Effector memory CD8-positive, alpha-beta T cell (primary cell): ENCODE data around the gene KSR1.
"Not testable (repeated sequence)": the region's sequence is repeated elsewhere in the genome, so short reads cannot be mapped to it uniquely, and the experiment has no call there.

Experiments
- ATAC-seq: fragments of 150-1000 bp; cut with Tn5 transposase; replicated peaks from 2 replicates; pipeline ENCODE4 v1.10.0; 2021; ENCODE audit warnings: mild to moderate bottlenecking, moderate library complexity
- DNase-seq, 3 experiments: peaks; one replicate each; pipeline ENCODE4 v3.0.0; 2021
- H3K27ac Mint-ChIP-seq, 2 donors: one replicate each; pipeline ENCODE4 v1.8.0; 2022; ENCODE audit warnings: mild to moderate bottlenecking in 2 of 2, mixed read lengths in 2 of 2, moderate library complexity in 2 of 2
- H3K27me3 Mint-ChIP-seq, 2 donors: one replicate each; pipeline ENCODE4 v1.8.0; 2022; ENCODE audit warnings: mixed read lengths in 2 of 2
- H3K36me3 Mint-ChIP-seq: one replicate; pipeline ENCODE4 v1.8.0; 2022; ENCODE audit warnings: mild to moderate bottlenecking, moderate library complexity, mixed read lengths; ENCODE audit not compliant: insufficient read depth
- H3K4me1 Mint-ChIP-seq, 2 donors: one replicate each; pipeline ENCODE4 v1.8.0; 2022; ENCODE audit warnings: low read depth in 2 of 2, mixed read lengths in 2 of 2
- H3K4me3 Mint-ChIP-seq, 2 donors: one replicate each; pipeline ENCODE4 v1.8.0; 2022; ENCODE audit warnings: mild to moderate bottlenecking in 2 of 2, mixed read lengths in 2 of 2, moderate library complexity in 2 of 2
- H3K9me3 Mint-ChIP-seq, 2 donors: one replicate each; pipeline ENCODE4 v1.8.0; 2022; ENCODE audit warnings: mixed read lengths in 2 of 2

The KSR1 gene

DNA sequence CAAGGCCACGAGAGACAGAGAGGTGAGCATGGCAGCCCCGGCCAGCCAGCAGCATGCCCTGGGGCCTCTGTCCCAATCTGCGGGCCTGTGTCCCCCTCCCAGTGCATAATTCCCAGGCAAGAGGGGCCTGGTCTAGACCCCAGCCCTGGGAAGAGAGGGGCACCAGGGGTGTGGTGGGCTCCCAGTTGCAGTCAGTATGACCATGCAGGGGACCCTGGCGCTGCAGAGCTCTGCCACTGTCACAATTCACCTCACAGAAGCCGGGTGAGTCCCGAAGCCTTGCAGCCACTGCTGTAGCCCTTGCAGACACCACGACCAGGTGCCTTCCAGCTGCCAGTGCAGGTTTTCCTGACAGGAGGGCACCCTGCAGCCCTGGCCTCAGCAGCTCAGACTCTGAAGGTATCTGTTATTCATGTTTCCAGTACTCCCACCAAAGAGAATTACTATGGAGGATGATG is 25.8 kb upstream of the KSR1 start:
- Mint-ChIP-seq H3K4me3 (no peak overlapping the region), H3K9me3 (no peaks in the 10 kb centered on the region), H3K36me3 (peaks cover 6% of the 10 kb centered on the region), H3K27ac (no peak overlapping the region), H3K27me3 (no peaks in the 10 kb centered on the region), H3K4me1 (no peaks in the 10 kb centered on the region)
- ATAC-seq (no peak), DNase-seq (no peak)

DNA sequence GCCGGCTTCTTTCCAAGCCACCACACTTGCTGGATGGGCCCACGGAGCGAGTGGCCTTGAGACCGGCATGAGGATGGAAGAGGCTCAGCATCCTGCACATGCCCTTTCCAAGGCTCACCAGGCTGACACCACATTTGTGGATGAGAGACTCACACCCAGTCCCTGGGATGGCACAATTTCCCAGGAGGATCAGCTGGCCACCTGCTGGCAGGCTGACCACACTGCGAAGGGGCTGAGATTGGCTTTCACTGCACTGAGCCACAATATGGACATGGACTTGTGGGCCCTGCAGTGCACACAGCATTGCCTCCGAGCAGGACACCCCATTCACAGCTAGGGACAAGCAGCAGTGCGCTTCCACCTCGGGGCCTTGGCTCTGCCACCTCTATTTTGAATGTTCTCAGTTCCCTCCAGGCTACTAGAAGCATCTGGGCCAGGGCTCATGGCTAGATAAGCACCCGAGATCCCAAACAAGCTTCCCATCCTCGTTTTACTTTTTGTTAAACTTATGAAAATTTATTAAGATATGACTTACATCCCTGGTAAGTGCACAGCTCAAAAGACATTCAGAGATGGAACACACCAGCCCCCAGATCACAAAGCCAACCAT is 25.3 kb upstream of the KSR1 start:
- ATAC-seq: no peak
- no peak overlapping the region for H3K27ac Mint-ChIP-seq
- no peak overlapping the region for H3K4me3 Mint-ChIP-seq
- no peaks in the 10 kb centered on the region for H3K4me1 Mint-ChIP-seq
- H3K27me3 Mint-ChIP-seq: no peaks in the 10 kb centered on the region
- no peak for DNase-seq
- H3K36me3 Mint-ChIP-seq: peaks cover 9% of the 10 kb centered on the region
- no peaks in the 10 kb centered on the region for H3K9me3 Mint-ChIP-seq

DNA sequence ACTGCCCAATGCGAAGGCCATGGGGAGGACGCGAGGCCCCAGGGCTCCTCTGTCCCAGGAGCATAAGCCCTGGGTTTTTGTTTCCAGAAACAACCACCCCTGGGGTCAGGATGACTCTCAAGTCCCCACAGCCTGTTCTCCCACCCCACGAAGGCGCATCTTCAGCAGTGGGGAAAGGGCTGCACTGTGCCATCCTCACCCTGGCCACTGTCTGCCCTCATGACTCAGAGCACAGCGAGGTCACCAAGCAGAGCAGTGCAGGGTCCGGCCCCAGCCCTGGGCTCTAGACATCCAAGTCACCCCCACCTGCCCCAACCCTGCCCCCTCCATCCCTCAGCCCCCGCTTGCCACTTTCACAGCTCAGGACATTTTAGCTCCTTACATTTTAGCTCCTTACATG is 22.7 kb upstream of the KSR1 start:
- Mint-ChIP-seq H3K36me3 (peaks cover 9% of the 10 kb centered on the region), H3K27ac (no peak overlapping the region), H3K4me3 (no peak overlapping the region), H3K4me1 (no peaks in the 10 kb centered on the region), H3K27me3 (no peaks in the 10 kb centered on the region), H3K9me3 (no peaks in the 10 kb centered on the region)
- DNase-seq (no peak), ATAC-seq (no peak)

DNA sequence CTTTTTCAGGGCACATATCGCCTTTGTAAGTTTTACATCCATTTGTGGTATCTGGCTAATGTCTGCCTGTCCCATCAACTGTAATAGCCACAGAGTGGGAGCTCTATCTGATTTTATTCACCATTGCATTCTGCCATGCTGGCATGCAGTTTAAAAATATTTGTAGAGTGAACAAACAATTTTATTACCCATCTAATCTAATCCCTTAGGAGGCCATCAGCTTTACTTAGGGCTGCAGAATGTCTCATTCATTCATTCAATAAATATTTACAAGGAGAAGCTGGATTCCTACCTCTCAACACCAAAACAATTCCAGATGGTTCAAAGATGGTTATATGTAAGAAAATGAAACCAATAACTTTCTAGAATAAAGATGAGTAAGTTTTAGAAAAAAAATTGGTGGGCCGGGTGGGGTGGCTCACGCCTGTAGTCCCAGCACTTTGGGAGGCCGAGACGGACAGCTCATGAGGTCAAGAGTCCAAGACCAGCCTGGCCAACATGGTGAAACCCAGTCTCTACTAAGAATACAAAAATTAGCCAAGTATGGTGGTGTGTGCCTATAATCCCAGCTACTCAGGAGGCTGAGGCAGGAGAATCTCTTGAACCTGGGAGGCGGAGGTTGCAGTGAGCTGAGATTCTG is 20.7 kb upstream of the KSR1 start:
- not testable (repeated sequence) for H3K9me3 Mint-ChIP-seq, H3K4me3 Mint-ChIP-seq, H3K4me1 Mint-ChIP-seq, DNase-seq, ATAC-seq, H3K27me3 Mint-ChIP-seq, H3K27ac Mint-ChIP-seq, H3K36me3 Mint-ChIP-seq

DNA sequence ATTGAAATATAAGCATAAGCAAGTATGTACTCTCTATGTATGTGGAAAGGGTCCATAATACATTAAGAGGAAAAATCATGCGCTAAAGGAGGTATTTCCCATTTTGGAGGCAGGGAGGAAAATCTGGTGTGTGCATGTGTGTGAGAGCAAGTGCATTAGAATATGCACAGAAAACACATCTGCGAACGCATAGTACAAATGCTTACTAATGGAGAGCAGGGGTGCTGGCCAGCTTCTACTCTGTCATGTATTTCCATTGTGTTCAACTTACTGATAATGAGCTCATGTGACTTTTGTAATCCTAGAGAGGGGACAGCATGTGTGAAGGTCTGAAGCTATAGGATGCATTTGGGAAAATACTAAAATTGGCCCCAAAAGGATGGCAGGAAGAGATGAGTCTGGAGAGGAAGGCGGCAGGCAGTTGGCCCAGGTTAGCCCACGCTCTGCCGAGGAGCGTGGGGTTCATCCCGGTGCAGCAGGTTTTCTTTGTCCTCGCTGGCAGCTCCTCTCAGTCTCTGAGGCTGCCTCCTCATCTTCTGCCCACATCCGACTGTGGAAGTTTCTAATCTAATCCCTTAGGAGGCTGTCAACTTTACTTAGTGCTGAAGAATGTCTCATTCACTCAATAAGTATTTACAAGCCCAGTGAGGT is 17.8 kb upstream of the KSR1 start:
- DNase-seq: no peak
- H3K4me3 Mint-ChIP-seq: no peak overlapping the region

GRCh38 chr17:27439342-27439741 is 16.9 kb upstream of the KSR1 start:
- no peak overlapping the region for H3K27ac Mint-ChIP-seq
- H3K36me3 Mint-ChIP-seq: peaks cover 3% of the 10 kb centered on the region

More for the DNA sequence above, 17.8 kb upstream of the KSR1 start:
- Mint-ChIP-seq H3K27ac (no peak overlapping the region), H3K36me3 (peaks cover 3% of the 10 kb centered on the region), H3K9me3 (no peaks in the 10 kb centered on the region), H3K27me3 (no peaks in the 10 kb centered on the region), H3K4me1 (peaks cover 4 to 7% of the 10 kb centered on the region in 2 donors)
- ATAC-seq: no peak

DNA sequence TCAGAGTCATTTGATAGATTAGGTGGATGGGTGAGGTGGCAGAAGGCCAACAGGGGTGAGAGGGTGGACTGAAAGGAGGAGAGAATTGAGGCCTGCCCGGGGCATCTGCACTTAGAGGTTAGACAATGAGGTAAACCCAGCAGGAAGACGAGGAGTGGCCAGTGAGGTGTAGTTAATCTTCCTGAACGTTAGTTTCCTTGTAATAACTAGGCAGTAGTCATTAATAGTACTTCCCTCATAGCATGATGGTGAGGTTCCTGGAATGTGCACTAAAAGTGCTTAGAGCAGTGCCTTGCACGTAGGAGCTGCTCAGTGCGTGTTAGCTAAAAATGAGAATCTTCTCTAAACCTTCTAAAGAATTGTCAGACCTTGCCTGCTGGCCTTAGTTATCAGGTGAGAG is 13.5 kb upstream of the KSR1 start:
- DNase-seq (no peak), ATAC-seq (no peak)
- Mint-ChIP-seq H3K36me3 (no peaks in the 10 kb centered on the region), H3K27me3 (peaks cover 0 to 13% of the 10 kb centered on the region in 2 donors), H3K4me1 (peaks cover 4 to 7% of the 10 kb centered on the region in 2 donors), H3K9me3 (no peaks in the 10 kb centered on the region), H3K4me3 (no peak overlapping the region), H3K27ac (no peak overlapping the region)

More at GRCh38 chr17:27439342-27439741, 16.9 kb upstream of the KSR1 start:
- ATAC-seq (no peak), DNase-seq (no peak)
- H3K9me3 Mint-ChIP-seq: no peaks in the 10 kb centered on the region
- peaks cover 4 to 7% of the 10 kb centered on the region in 2 donors for H3K4me1 Mint-ChIP-seq
- no peak overlapping the region for H3K4me3 Mint-ChIP-seq
- H3K27me3 Mint-ChIP-seq: no peaks in the 10 kb centered on the region

- no peak for DNase-seq
- Mint-ChIP-seq H3K4me3 (no peak overlapping the region), H3K27ac (no peak overlapping the region), H3K36me3 (no peaks in the 10 kb centered on the region), H3K27me3 (peaks cover 0 to 15% of the 10 kb centered on the region in 2 donors), H3K9me3 (no peaks in the 10 kb centered on the region), H3K4me1 (peaks cover 4 to 7% of the 10 kb centered on the region in 2 donors)
- ATAC-seq: no peak
These were observed 12.8 kb upstream of the KSR1 start for GRCh38 chr17:27443491-27443890.

DNA sequence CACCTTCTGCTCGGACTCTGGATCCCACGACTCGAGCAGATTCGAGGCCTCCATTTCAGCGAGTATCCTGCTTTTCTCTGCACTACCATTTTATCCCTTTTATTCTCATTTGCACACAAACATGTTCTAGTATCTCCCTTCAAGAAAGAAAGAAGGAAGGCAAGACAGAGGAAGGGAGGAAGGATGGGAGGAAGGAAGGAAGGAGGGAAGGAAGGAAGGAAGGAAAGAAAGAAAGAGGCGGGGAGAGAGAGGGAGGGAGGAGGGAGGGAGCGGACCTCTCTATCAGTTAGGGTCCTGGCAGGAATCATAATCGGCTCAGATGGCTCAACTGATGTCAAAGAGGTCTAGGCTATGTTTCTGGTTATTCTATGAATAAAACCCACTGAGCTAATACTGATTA is 10.3 kb upstream of the KSR1 start:
- Mint-ChIP-seq H3K27ac (no peak overlapping the region), H3K36me3 (no peaks in the 10 kb centered on the region), H3K9me3 (no peaks in the 10 kb centered on the region), H3K4me3 (no peak overlapping the region), H3K27me3 (peaks cover 0 to 20% of the 10 kb centered on the region in 2 donors), H3K4me1 (peaks cover 0 to 2% of the 10 kb centered on the region in 2 donors)
- ATAC-seq: no peak
- DNase-seq: no peak

GRCh38 chr17:27446569-27447301 is 9.5 kb upstream of the KSR1 start:
- no peak for ATAC-seq

GRCh38 chr17:27448534-27448933 is 7.7 kb upstream of the KSR1 start:
- H3K27ac Mint-ChIP-seq, H3K36me3 Mint-ChIP-seq, H3K9me3 Mint-ChIP-seq, H3K4me1 Mint-ChIP-seq, DNase-seq, ATAC-seq, H3K4me3 Mint-ChIP-seq: not testable (repeated sequence)
- H3K27me3 Mint-ChIP-seq: peaks cover 0 to 20% of the 10 kb centered on the region in 2 donors

More at GRCh38 chr17:27446569-27447301, 9.5 kb upstream of the KSR1 start:
- H3K4me3 Mint-ChIP-seq: no peak overlapping the region
- H3K36me3 Mint-ChIP-seq: no peaks in the 10 kb centered on the region
- no peak overlapping the region for H3K27ac Mint-ChIP-seq
- H3K27me3 Mint-ChIP-seq: peaks cover 0 to 20% of the 10 kb centered on the region in 2 donors
- no peaks in the 10 kb centered on the region for H3K9me3 Mint-ChIP-seq
- H3K4me1 Mint-ChIP-seq: peaks cover 0 to 2% of the 10 kb centered on the region in 2 donors
- no peak for DNase-seq

- no peaks in the 10 kb centered on the region for H3K9me3 Mint-ChIP-seq
- ATAC-seq (no peak), DNase-seq (no peak)
- H3K4me1 Mint-ChIP-seq: no peaks in the 10 kb centered on the region
- peaks cover 0 to 20% of the 10 kb centered on the region in 2 donors for H3K27me3 Mint-ChIP-seq
- no peak overlapping the region for H3K27ac Mint-ChIP-seq
- H3K4me3 Mint-ChIP-seq: no peak overlapping the region
- H3K36me3 Mint-ChIP-seq: no peaks in the 10 kb centered on the region
These were observed 6.7 kb upstream of the KSR1 start for GRCh38 chr17:27449541-27449940.

GRCh38 chr17:27449988-27450387 is 6.3 kb upstream of the KSR1 start:
- no peaks in the 10 kb centered on the region for H3K36me3 Mint-ChIP-seq
- H3K4me3 Mint-ChIP-seq: no peak overlapping the region
- ATAC-seq: no peak
- peaks cover 0 to 20% of the 10 kb centered on the region in 2 donors for H3K27me3 Mint-ChIP-seq
- DNase-seq: no peak
- no peaks in the 10 kb centered on the region for H3K9me3 Mint-ChIP-seq
- peaks cover 0 to 1% of the 10 kb centered on the region in 2 donors for H3K4me1 Mint-ChIP-seq
- H3K27ac Mint-ChIP-seq: no peak overlapping the region
